NCI-H1694 (cell line): Measurements from ENCODE around the gene FAT1.

Experiments used
- DNase-seq: peaks from one replicate; lab custom pipeline; 2025; lab: John Stamatoyannopoulos, UW

Gene FAT1

GRCh38 chr4:186658657-186659056, 65.0 kb downstream of the FAT1 start:
- no peak for DNase-seq

GRCh38 chr4:186657764-186658163, 65.9 kb downstream of the FAT1 start:
- no peak for DNase-seq

- no peak for DNase-seq
Observed at GRCh38 chr4:186653969-186654368, 69.7 kb downstream of the FAT1 start.

- DNase-seq, result no peak
Observed at GRCh38 chr4:186651624-186652023, 72.0 kb downstream of the FAT1 start.

- no peak for DNase-seq
Observed at GRCh38 chr4:186651181-186651603, 72.5 kb downstream of the FAT1 start.

- DNase-seq, result no peak
Observed at GRCh38 chr4:186650401-186651180, 73.1 kb downstream of the FAT1 start.

- no peak for DNase-seq
Observed at GRCh38 chr4:186647821-186648220, 75.8 kb downstream of the FAT1 start.

- no peak for DNase-seq
Observed at GRCh38 chr4:186644737-186645261, 78.9 kb downstream of the FAT1 start.

- DNase-seq, result no peak
Observed at GRCh38 chr4:186644311-186644638, 79.4 kb downstream of the FAT1 start.

- no peak for DNase-seq
Observed at GRCh38 chr4:186643501-186644310, 80.0 kb downstream of the FAT1 start.

GRCh38 chr4:186642998-186643397, 80.7 kb downstream of the FAT1 start:
- DNase-seq, result no peak

GRCh38 chr4:186642530-186642929, 81.1 kb downstream of the FAT1 start:
- DNase-seq, result no peak

GRCh38 chr4:186634591-186635128, 89.0 kb downstream of the FAT1 start:
- no peak for DNase-seq

GRCh38 chr4:186633844-186634243, 89.8 kb downstream of the FAT1 start:
- no peak for DNase-seq

- no peak for DNase-seq
Observed at GRCh38 chr4:186630128-186630527, 93.5 kb downstream of the FAT1 start.

- DNase-seq, result no peak
Observed at GRCh38 chr4:186628058-186628711, 95.5 kb downstream of the FAT1 start.

- DNase-seq, result no peak
Observed at GRCh38 chr4:186627226-186627865, 96.3 kb downstream of the FAT1 start.

- DNase-seq, result no peak
Observed at GRCh38 chr4:186624951-186625350, 98.7 kb downstream of the FAT1 start.

- DNase-seq, result no peak
Observed at GRCh38 chr4:186623546-186623945, 100.1 kb downstream of the FAT1 start.

GRCh38 chr4:186622788-186623464, 100.7 kb downstream of the FAT1 start:
- DNase-seq, result no peak

GRCh38 chr4:186621959-186622553, 101.6 kb downstream of the FAT1 start:
- no peak for DNase-seq
